HG02970 (cell line): ENCODE data around the gene PIEZO2.

Source experiments
- ATAC-seq: cut with Tn5 transposase; IDR thresholded peaks from one replicate; pipeline ENCODE4 v1.9.1; 2021; ENCODE audit warnings: mild to moderate bottlenecking, moderate library complexity, moderate number of reproducible peaks; ENCODE audit not compliant: unreplicated experiment, low FRiP score

PIEZO2 gene

GRCh38 chr18:11035814-11036495, 113.4 kb downstream of the PIEZO2 start:
- no peak for ATAC-seq

DNA sequence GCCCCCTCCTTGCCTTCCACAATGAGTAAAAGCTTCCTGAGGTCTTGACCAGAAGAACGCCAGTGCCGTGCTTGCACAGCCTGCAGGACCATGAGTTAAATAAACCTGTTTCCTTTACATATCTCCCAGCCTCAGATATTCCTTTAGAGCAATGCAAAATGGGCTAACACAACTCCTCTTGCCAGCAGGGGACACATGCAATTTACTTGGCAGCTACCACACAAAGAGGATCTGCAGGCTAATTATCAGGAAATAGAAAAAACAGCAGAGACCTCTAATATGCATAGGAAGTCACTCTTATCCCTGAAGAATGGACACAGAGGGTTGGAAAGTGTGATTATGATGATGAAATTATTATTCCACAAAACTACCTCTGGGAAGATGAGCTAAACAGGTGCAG, 114.0 kb downstream of the PIEZO2 start:
- no peak for ATAC-seq

- ATAC-seq: no peak
Observed at GRCh38 chr18:11034884-11035283, 114.5 kb downstream of the PIEZO2 start.

DNA sequence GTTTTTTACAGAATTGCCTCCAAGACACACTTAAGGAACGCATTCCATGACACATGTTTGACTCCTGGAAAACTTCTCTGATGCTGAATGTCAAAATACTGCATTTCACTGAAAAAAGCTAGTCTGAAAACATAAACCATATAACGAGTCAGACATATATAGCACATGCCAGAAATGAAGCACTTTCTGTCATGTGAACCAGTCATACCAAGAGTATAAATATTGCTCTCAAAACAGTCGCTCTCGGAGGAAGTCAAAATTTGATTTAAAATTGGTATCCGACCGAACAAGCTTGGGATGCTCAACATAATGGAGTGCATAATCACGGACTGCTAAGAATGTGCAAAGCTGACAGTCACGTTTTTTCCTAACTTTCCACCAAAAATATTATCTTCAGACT, 115.9 kb downstream of the PIEZO2 start:
- no peak for ATAC-seq

DNA sequence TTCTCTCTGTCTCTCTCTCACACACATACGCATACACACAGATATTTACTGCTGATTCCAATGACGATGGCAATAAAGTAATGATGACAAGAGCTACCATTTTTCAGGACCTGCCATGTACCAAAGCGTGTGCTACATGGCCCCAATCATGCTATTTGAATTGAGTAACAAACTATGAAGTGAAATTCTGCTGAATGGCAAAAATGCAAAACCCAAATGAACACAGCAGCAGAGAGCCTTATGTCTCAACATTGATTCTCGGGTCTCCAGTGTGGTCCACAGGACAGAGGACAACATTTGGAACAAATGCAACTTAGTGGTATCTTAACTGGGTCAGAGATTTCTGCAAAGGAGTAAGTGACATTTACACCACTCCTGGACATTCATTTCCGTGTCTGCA, 117.4 kb downstream of the PIEZO2 start:
- ATAC-seq: no peak

- no peak for ATAC-seq
Observed at GRCh38 chr18:11029021-11029420, 120.3 kb downstream of the PIEZO2 start.

GRCh38 chr18:11027862-11028261, 121.5 kb downstream of the PIEZO2 start:
- ATAC-seq: no peak

- no peak for ATAC-seq
Observed at GRCh38 chr18:11025671-11026070, 123.7 kb downstream of the PIEZO2 start.

GRCh38 chr18:11024928-11025669, 124.3 kb downstream of the PIEZO2 start:
- ATAC-seq: no peak

DNA sequence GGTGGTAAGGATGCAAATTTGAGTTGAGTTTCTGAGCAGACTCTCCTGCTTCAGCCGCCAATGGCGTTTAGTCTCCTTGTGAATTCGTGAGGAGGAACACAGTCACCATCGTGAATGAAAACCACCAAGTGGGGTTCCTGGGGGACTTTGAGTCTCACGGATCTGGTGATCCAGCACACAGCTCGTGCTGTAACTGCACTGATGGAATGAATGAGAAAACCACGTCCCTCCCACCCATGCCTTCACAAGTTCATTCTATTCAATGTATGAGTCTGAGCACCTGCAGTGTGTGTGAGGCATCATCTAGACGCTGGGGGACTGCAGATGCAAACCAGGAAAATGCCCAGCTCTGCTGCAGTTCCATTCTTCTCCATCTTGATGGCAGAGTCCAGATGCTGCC, 127.9 kb downstream of the PIEZO2 start:
- ATAC-seq: no peak

GRCh38 chr18:11020877-11021414, 128.4 kb downstream of the PIEZO2 start:
- no peak for ATAC-seq

DNA sequence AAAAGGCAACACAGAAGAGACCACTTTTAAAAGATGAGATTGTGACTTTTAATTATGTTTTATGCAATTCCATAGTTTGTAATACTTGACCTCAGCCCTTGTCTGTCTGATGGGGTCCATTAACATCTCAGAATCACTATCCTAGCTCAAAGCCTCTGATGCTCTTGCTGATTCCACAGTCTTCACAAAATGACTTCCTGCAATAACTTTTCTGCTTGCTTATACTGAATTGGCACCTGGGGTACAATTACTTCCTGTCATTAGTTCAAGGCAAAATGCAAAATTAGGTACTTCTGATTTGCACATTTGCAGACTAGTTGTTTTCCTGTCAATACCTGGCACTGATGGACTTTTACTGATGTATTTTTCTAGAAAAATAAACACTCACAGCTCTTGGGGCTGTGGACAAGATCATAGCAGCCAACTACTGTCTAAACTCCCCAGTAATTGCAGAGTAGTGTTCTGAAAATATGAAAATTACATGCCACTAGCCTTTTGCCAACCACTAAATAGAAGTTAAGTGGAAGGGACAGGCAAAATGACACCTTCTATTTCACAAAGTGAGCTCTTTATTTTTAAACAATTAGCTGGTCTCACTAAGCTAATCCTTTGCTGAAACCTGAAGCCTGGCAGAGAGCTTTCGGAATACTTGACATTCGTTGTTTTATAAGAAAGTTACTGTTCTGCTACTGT, 129.1 kb downstream of the PIEZO2 start:
- ATAC-seq: no peak

- ATAC-seq: no peak
Observed at GRCh38 chr18:11019295-11020105, 129.9 kb downstream of the PIEZO2 start.

GRCh38 chr18:11009869-11010268, 139.5 kb downstream of the PIEZO2 start:
- no peak for ATAC-seq

DNA sequence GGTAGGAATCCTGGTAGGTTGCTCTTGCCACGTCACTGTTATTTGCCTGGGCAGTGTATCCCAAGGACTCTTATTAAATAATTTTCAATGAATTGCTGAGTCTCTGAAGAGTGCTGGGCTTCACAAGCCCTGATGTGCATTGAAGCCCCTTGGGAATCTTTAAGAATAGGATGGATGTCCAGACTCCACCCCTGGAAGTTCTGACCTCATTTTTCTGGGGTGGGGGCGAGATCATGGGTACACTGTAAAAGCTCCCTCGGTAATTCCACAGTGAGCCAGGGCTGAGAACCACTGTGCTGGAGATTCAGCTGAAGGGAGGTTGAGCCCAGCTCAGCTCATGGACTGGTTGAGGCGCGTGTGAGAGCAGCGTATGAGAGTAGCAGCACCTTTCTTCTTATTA, 140.2 kb downstream of the PIEZO2 start:
- ATAC-seq: no peak

DNA sequence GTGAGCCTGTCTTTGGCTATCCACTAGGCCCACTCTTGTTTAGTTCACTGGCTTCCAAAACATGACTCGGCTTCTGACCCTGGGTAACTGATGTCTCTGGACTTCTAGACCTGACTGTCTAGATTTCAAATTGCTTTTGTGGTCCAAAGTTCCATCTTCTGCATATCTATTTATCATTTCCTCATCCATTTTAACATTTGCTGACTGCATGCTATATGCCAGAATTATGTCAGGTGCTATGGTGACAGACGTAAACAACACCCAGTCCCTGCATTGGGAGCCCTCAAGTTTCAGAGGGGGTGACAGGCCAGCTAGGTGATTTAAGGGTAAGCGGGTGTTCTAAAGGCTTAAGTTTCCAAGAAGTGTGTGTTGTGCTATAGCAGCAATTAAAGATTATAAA, 140.9 kb downstream of the PIEZO2 start:
- no peak for ATAC-seq

DNA sequence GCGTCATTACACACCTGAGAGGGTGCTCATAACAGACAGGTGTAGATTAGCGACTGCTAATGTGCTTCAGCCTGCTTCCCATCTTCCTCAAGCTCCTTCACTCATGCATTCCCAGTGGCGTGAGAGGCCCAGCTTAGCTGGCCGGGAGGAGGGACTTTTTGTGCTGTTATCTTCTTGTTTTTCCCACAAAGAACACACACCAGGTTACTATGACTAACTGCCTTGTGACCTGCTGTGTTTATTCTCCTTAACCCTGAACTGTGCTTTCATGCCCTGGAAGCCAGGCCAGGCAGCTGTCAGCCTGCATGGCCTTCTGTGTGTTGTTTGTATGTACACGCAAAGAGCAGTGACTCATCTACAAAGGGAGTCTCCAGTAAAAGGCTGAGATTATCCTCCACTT, 143.8 kb downstream of the PIEZO2 start:
- ATAC-seq: no peak

- ATAC-seq: no peak
Observed at GRCh38 chr18:11004951-11005350, 144.4 kb downstream of the PIEZO2 start.

- no peak for ATAC-seq
Observed at GRCh38 chr18:11004294-11004693, 145.1 kb downstream of the PIEZO2 start.

- ATAC-seq: no peak
Observed at GRCh38 chr18:11002796-11003195, 146.6 kb downstream of the PIEZO2 start.
